ENCODE data around the gene CYLD.

DNA sequence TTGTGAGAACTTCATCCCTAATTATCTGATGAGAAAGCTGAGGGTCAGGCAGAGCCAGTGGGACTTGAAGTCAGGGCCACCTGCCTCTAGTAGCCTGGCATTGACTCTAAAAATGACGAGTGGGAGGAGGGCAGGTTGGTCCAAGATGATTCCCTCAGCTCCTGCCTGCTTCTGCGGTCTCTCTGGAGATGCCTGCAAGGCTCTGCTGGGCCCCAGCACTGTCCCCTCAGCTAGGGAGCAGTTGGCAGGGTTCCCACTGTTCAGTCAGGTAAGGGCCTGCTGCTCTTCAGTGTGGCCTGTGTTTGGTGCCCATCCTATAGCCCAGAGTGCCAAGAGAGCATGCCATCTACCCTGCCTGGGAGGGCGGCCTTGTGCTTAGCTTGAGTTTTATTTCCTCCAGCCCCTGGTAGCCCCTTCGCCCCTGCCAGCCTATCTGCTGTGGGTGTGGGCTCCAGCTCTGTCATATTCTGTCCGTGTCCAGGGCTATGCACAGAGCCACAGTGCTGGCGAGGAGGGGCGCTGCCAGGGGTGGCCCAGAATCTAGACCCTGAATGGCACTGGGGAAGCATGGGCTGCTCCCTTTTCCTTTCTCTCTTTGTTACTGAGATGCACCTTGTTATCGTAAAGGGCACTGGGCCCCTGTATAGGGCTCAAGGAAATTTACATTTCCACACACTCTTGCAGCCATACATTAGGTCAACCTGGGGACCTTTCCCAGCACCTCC, 68.5 kb downstream of the CYLD start:
- TF ChIP-seq POLR2A (IDR thresholded peaks at IDR 0.05) (no peak), CTCF (IDR thresholded peaks at IDR 0.05) (no peak)
